Pancreas (tissue), 10 donors: ENCODE measurements around the gene ARIH1. TPM values are rescaled to one million over a fixed set of nuclear protein-coding genes. Genes with fewer than 3 reads are reported as not detected.

Experiments
- ATAC-seq, 4 donors: fragments of 200-7000 bp; cut with Tn5 transposase; one replicate each; pipeline versions ENCODE4 v1.8.0 to v1.9.1; 2020; ENCODE audit warnings: mild to moderate bottlenecking in 4 of 4, moderate library complexity in 4 of 4
- DNase-seq, 6 donors: peaks; one replicate each; pipeline ENCODE4 v3.0.0-alpha.2; 2020
- FAIRE-seq: peaks from 2 replicates; lab custom pipeline; 2012; peaks lifted over from hg19 to GRCh38; lab: Jason Lieb, UNC
- H3K27ac ChIP-seq, 4 donors: fragments of 200-600 bp; sonication (generic); 1 replicate in 3 of 4; 2 replicates in 1 of 4; pipeline versions ENCODE4 v1.5.0 to v1.8.0; 2020
- H3K27me3 ChIP-seq, 4 donors: fragments of 200-600 bp; one replicate each; pipeline ENCODE4 v1.8.0; 2021
- H3K36me3 ChIP-seq, 3 donors: fragments of 200-600 bp; sonication (generic) in 1 of 3; one replicate each; pipeline versions ENCODE4 v1.5.0 to v1.8.0; 2020 to 2021
- H3K4me1 ChIP-seq, 3 donors: fragments of 200-600 bp; one replicate each; pipeline ENCODE4 v1.8.0; 2021
- H3K4me3 ChIP-seq, 4 donors: fragments of 200-600 bp; sonication (generic) in 2 of 4; one replicate each; pipeline versions ENCODE4 v1.5.0 to v1.8.0; 2020 to 2021
- H3K9me3 ChIP-seq, 4 donors: fragments of 200-600 bp; one replicate each; pipeline ENCODE4 v1.8.0; 2021
- WGBS, 2 donors: extraction: QIAGEN DNeasy Blood & Tissue Kit; methylation state at CpG; one replicate each; pipeline ENCODE4 v1.1.7; 2013; 5-methylcytosine and 5-hydroxymethylcytosine counted together
- intact Hi-C, 3 donors: fragments of 100-400 bp; cut with DNase I; formaldehyde crosslinking; loops; one replicate each; pipeline versions ENCODE4 v1.11.1 to v1.14.2; 2022
- polyA plus RNA-seq, 2 donors: library from polyadenylated mRNA; stranded (reverse); fragments of 200-250 nt; gene quantifications; one replicate each; pipeline ENCODE4 v1.2.3, GENCODE V29; 2013
- total RNA-seq, 6 donors: library from RNA; stranded (reverse); fragmentation: NEBNext Ultra II Directional in 4 of 6; extraction: Animal tissue kit (Norgen Biotek cat#: 25700) in 4 of 6; gene quantifications; one replicate each; pipeline versions ENCODE4 v1.2.1 to v1.2.4, GENCODE V29; 2021 to 2023
- TF ChIP-seq, protein P1 (sequence below), 4 donors: fragments of 200-600 bp; sonication (generic) in 3 of 4; IDR thresholded peaks; one replicate each; pipeline versions ENCODE4 v1.5.0 to v1.8.0; 2021; ENCODE audit warnings: antibody characterized with exemption in 4 of 4
- donor health status: healthy with polysubstance abuse.
- donor health status: DM: no; HTN: no; CAD: no; lungs with moderate emphysema.
- donor health status: DM: no; HTN: no; CAD: no.
- donor health status: control.
- donor health status: control.
- donor health status: Bipolar disorder and iron deficiency.
- donor health status: DM: yes; HTN: yes; CAD: no.
- donor health status: DM: no; HTN: no; CAD: no.
- donor health status: DM: no; HTN: no; CAD: no.
- donor health status: DM: yes; HTN: yes; CAD: no.

Gene ARIH1
- total and polyA plus RNA-seq, 8 donors, result 11.5 to 91.3 (median 66.6) TPM

DNA sequence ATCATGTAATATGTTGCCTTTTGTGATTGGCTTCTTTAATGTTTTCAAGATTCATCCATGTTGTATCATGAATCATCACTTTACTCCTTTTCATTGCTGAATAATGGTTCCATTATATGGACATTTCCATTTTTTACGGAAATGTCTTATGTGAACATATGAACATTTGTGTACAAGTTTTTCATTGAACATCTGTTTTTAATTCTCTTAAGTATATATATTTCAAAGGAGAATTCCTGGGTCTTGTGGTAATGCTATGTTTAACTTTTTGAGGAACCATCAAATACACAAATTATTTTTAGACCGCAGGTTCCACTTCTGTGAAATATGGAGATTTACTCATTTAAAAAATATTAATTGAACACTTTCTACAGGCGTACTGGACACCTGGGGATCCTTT, 85.7 kb downstream of the ARIH1 start:
- ATAC-seq (no peak), DNase-seq (no peak), FAIRE-seq (no peak)
- H3K4me3 ChIP-seq, result no peak overlapping the region
- H3K36me3 ChIP-seq, result peaks cover 0 to 3% (median 0%) of the 10 kb centered on the region in 3 donors
- H3K9me3 ChIP-seq, result no peaks in the 10 kb centered on the region
- H3K27ac ChIP-seq, result no peak overlapping the region
- intact Hi-C loops, result no loop called here
- H3K27me3 ChIP-seq, result no peaks in the 10 kb centered on the region
- H3K4me1 ChIP-seq, result no peaks in the 10 kb centered on the region
- 94 to 98% methylated on average over 3 of the region's 3 CpGs for WGBS, 2 donors
- TF ChIP-seq, protein P1, sequence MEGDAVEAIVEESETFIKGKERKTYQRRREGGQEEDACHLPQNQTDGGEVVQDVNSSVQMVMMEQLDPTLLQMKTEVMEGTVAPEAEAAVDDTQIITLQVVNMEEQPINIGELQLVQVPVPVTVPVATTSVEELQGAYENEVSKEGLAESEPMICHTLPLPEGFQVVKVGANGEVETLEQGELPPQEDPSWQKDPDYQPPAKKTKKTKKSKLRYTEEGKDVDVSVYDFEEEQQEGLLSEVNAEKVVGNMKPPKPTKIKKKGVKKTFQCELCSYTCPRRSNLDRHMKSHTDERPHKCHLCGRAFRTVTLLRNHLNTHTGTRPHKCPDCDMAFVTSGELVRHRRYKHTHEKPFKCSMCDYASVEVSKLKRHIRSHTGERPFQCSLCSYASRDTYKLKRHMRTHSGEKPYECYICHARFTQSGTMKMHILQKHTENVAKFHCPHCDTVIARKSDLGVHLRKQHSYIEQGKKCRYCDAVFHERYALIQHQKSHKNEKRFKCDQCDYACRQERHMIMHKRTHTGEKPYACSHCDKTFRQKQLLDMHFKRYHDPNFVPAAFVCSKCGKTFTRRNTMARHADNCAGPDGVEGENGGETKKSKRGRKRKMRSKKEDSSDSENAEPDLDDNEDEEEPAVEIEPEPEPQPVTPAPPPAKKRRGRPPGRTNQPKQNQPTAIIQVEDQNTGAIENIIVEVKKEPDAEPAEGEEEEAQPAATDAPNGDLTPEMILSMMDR (IDR thresholded peaks at IDR 0.05), result no peak

DNA sequence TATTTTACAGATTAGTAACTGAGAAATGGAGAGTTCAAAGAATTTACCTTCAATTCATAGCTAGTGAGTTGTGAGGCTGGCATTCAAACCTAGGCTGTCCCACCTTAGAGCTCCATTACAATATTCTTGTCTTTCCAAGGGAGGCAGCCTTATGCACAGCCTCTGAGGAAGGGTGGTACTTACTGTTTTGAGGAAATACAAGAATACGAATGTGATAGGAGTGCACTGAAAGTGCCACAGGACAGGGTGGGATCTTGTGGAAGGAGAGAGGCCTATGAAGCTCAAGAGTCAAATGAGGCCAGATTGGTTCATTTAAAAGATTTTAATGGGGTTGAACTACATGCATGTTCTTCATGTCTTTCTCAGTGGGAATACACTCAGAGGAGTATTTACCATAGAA, 86.3 kb downstream of the ARIH1 start:
- 82 to 85% methylated on average over 1 of the region's 1 CpG for WGBS, 2 donors
- Histone ChIP-seq H3K9me3 (no peaks in the 10 kb centered on the region), H3K27ac (no peak overlapping the region), H3K4me3 (no peak overlapping the region), H3K27me3 (no peaks in the 10 kb centered on the region), H3K4me1 (no peaks in the 10 kb centered on the region), H3K36me3 (peaks cover 0 to 3% (median 0%) of the 10 kb centered on the region in 3 donors)
- no peak for ATAC-seq
- intact Hi-C loops, result no loop called here
- TF ChIP-seq, protein P1 (IDR thresholded peaks at IDR 0.05), result no peak
- no peak for DNase-seq
- no peak for FAIRE-seq

DNA sequence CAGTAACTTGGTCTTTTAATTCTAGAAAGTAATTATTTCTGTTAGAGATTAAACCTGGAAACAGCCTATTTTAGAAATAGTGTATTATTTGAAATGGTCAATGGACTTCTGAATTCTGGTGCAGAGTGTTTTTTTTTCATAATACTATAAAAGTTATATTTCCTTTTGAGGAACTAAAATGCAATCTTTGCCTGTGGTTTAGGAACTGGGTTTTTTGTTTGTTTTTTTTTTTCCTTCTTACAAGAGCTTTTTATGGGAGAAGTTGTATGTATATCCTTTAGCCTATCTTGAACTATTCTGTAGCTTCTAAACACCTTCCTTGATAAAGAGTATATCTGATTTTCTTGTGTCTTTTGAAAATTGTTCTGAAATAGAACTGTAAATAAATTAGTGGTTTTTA, 88.3 kb downstream of the ARIH1 start:
- no peaks in the 10 kb centered on the region for H3K9me3 ChIP-seq
- H3K36me3 ChIP-seq, result peaks cover 0 to 7% (median 3%) of the 10 kb centered on the region in 3 donors
- no peak overlapping the region for H3K27ac ChIP-seq
- H3K27me3 ChIP-seq, result no peaks in the 10 kb centered on the region
- no peak overlapping the region for H3K4me3 ChIP-seq
- peaks cover 0 to 5% (median 3%) of the 10 kb centered on the region in 3 donors for H3K4me1 ChIP-seq
- no peak for DNase-seq
- intact Hi-C loops, result no loop called here
- TF ChIP-seq, protein P1 (IDR thresholded peaks at IDR 0.05), result no peak
- no peak for FAIRE-seq
- ATAC-seq, result no peak

DNA sequence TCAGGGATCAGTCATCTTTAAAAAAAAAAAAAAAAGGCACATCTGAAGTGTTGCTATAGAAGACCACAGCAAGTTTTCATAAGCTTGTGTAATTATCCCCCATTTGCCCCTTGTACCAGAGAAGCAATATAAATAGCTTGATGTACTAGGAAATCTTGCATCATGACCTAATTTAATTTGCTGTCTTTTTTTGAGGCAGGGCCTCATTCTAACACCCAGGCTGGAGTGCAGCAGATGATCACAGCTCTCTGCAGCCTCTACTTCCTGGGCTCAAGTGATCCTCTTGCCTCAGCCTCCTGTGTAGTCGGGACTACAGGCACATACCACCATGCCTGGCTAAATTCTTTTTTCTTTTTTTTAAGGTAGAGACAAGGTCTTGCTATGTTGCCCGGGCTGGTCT, 88.7 kb downstream of the ARIH1 start:
- TF ChIP-seq, protein P1 (IDR thresholded peaks at IDR 0.05), result no peak
- H3K27me3 ChIP-seq, result no peaks in the 10 kb centered on the region
- H3K36me3 ChIP-seq, result peaks cover 0 to 7% (median 3%) of the 10 kb centered on the region in 3 donors
- no peak overlapping the region for H3K4me3 ChIP-seq
- ATAC-seq (no peak), FAIRE-seq (no peak), DNase-seq (no peak)
- peaks cover 0 to 6% (median 5%) of the 10 kb centered on the region in 3 donors for H3K4me1 ChIP-seq
- WGBS, 2 donors, result 95 to 100% methylated on average over 2 of the region's 2 CpGs
- no peaks in the 10 kb centered on the region for H3K9me3 ChIP-seq
- intact Hi-C loops, result no loop called here
- no peak overlapping the region for H3K27ac ChIP-seq

DNA sequence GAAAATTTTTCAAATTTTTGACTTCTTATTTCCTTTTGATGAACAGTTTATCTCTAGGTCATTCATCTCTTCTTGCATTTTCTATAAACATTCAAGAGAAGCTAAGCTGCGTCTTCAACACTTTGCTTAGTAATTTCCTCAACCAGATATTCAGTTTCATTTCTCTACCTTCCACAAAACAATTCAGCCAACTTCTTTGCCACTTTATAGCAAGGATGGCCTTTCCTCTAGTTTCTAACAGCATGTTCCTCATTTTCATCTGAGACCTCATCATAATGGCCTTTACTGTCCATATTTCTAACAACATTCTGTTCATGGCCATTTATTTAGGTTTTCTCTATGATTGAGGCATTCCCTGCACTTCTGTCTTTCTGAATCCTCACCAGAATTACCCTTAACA, 90.0 kb downstream of the ARIH1 start:
- Histone ChIP-seq H3K4me1 (peaks cover 0 to 6% (median 5%) of the 10 kb centered on the region in 3 donors), H3K27me3 (no peaks in the 10 kb centered on the region), H3K4me3 (no peak overlapping the region), H3K36me3 (peaks cover 0 to 7% (median 3%) of the 10 kb centered on the region in 3 donors), H3K27ac (no peak overlapping the region), H3K9me3 (no peaks in the 10 kb centered on the region)
- WGBS, 2 donors, result 91 to 97% methylated on average over 1 of the region's 1 CpG
- no peak for FAIRE-seq
- TF ChIP-seq, protein P1 (IDR thresholded peaks at IDR 0.05), result no peak
- intact Hi-C loops, result no loop called here
- no peak for DNase-seq
- ATAC-seq, result no peak
